Tibial nerve (tissue), 4 donors: ENCODE measurements around the gene ETS2.

Experiments
- CTCF ChIP-seq, 5 experiments: fragments of 200-600 bp in 3 of 5; fragments of 450-650 bp in 2 of 5; sonication (generic) in 3 of 5; IDR thresholded peaks; one replicate each; pipeline ENCODE4 v1.5.1; 2016 to 2019; ENCODE audit warnings: antibody characterized with exemption in 5 of 5, mild to moderate bottlenecking in 3 of 5, moderate library complexity in 2 of 5
- EP300 ChIP-seq, 2 donors: sonication (generic); formaldehyde crosslinking; IDR thresholded peaks; one replicate each; pipeline ENCODE4 v1.6.1; 2017; ENCODE audit warnings: antibody characterized with exemption in 2 of 2, mild to moderate bottlenecking in 1 of 2
- POLR2A ChIP-seq, 2 donors: fragments of 450-650 bp; IDR thresholded peaks; one replicate each; pipeline ENCODE4 v1.6.1; 2017; ENCODE audit warnings: antibody characterized with exemption in 2 of 2, mild to moderate bottlenecking in 2 of 2, moderate library complexity in 2 of 2

GRCh38 chr21:38817371-38818324 is 11.9 kb downstream of the ETS2 start:
- TF ChIP-seq CTCF (IDR thresholded peaks at IDR 0.05) = no peak
- no peak for TF ChIP-seq POLR2A (IDR thresholded peaks at IDR 0.05)
- no peak for TF ChIP-seq EP300 (IDR thresholded peaks at IDR 0.05)
